ENCODE data around the gene FGFR4. TPM values are rescaled to one million over a fixed set of nuclear protein-coding genes. Genes with fewer than 3 reads are reported as not detected.

The FGFR4 gene
- total RNA-seq, 1 donor from 2014 or later, result 2.7 TPM

GRCh38 chr5:177132136-177133095, 45.7 kb downstream of the FGFR4 start:
- peak; percentile 19 for ATAC-seq

- ATAC-seq, result peak; percentile 90
These were observed 46.6 kb downstream of the FGFR4 start, which contains the start of gene NSD1 for GRCh38 chr5:177133096-177133852. Gene NSD1 (plus strand): TSS chr5:177133773. CDS start chr5:177135104, 1,331 bp downstream.

- peak; percentile 49 for ATAC-seq
These were observed 47.4 kb downstream of the FGFR4 start for GRCh38 chr5:177133853-177134696.

- no peak for ATAC-seq
These were observed 48.0 kb downstream of the FGFR4 start for GRCh38 chr5:177134697-177135225.

GRCh38 chr5:177140312-177140711, 53.6 kb downstream of the FGFR4 start:
- no peak for ATAC-seq

- no peak for ATAC-seq
These were observed 54.8 kb downstream of the FGFR4 start for GRCh38 chr5:177141496-177141895.

GRCh38 chr5:177142098-177142611, 55.4 kb downstream of the FGFR4 start:
- ATAC-seq, result no peak

- no peak for ATAC-seq
These were observed 56.1 kb downstream of the FGFR4 start for GRCh38 chr5:177142778-177143177.

GRCh38 chr5:177146891-177147638, 60.4 kb downstream of the FGFR4 start:
- no peak for ATAC-seq

Other genes starting within 250 kb of the FGFR4 start
- 1.4 TPM for gene HK3, start 187.6 kb upstream of the FGFR4 start, total RNA-seq
- 14.9 TPM for gene UIMC1, start 80.1 kb upstream of the FGFR4 start, total RNA-seq
- gene ZNF346, start 64.2 kb upstream of the FGFR4 start, total RNA-seq, result 6.7 TPM
- gene NSD1, start 46.9 kb downstream of the FGFR4 start, total RNA-seq, result 53.8 TPM
- 31.8 TPM for gene RAB24, start 216.8 kb downstream of the FGFR4 start, total RNA-seq
- gene PRELID1, start 216.9 kb downstream of the FGFR4 start, total RNA-seq, result 144 TPM
- gene MXD3, start 225.0 kb downstream of the FGFR4 start, total RNA-seq, result 7.8 TPM

Data from esophagus mucosa (tissue), 1 donor.